ENCODE data around the gene MB21D2.

The MB21D2 gene

DNA sequence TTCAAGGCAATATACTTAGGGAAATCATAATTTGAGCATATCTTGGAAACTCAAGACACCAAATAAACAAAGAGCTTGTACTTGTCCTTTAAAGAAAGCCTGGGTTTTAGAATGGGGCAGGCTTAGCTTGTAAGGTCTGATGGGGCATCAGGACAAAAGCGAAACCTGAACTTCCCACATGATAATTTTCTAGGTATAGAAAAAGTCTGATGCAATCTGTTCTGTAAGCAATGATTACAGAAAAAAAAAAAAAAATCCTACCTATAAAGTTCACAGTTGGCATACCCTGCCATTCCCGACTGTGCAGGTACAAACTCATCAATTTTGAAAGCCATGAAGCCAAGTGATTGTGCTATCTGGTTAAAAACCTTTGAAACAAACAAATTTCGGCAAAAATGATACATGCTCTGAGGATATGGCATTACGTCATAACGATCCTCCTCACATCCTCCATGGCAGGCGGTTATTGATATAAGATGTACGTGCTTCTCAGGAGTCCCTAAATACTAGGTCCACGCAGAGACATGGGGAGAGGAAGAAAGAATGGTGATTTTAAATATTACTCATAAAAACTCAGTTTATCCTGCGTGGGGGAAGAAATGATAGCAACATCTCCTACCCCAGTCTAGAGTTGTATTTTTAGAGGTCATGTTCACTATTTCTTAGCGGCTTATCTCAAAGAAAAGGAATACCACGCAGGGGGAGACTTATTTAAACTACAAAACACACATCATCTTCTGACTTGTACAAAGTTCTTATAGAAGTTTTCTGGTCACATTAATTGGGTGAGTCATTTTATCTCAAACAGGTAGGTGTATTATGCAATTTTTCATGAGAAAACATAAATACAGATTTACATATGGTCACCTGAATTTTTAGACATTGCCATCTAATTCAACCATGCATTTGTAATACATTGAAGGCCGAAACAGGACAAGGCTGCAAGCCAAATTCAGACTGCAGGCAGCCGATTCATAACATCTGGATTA, 27.0 kb downstream of the MB21D2 start:
- DNase-seq (ENCODE audit: low spot score): no peak

GRCh38 chr3:192889679-192890078, 28.0 kb downstream of the MB21D2 start:
- DNase-seq (ENCODE audit: low spot score): no peak

DNA sequence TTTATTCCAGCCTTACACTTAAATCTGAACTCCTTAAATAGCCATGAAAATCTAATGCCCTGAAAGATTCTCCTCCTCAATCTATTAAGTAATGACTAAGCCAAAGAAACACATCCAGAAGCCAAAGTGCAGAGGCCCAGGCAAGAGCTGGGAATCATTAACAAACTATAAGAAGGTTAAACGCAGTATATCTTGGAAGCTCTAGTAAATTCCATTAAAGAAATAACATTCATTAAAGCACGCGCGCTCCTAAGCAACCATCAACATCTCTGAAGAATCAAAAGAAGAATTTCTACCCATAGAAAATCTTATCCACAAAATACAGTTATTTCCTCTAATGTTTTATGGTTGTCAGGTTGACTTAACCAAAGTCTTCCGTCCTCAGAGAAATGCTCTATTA, 29.5 kb downstream of the MB21D2 start:
- no peak for DNase-seq (ENCODE audit: low spot score)

GRCh38 chr3:192887701-192888100, 30.0 kb downstream of the MB21D2 start:
- no peak for DNase-seq (ENCODE audit: low spot score)

DNA sequence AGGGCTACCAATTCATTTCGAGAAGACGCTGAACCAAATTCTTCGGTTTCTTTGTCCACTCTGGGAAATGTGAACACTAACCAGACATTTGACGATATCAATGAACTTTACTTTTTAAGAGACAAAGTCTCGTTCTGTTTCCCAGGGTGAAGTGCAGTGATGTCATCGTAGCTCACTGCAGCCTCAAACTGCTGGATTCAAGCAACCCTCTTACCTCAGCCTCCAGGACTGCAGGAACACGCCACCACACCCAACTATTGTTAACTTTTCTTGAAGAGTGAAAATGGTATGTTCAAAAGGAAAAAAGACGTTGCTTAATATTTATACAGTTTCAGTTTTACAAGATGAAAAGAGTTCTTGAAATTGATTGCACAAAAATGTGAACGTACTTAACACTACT, 30.6 kb downstream of the MB21D2 start:
- no peak for DNase-seq (ENCODE audit: low spot score)

- DNase-seq (ENCODE audit: low spot score): no peak
Measured at GRCh38 chr3:192884777-192885773, 32.6 kb downstream of the MB21D2 start.

- DNase-seq (ENCODE audit: low spot score): no peak
Measured at GRCh38 chr3:192883512-192883911, 34.1 kb downstream of the MB21D2 start.

- no peak for DNase-seq (ENCODE audit: low spot score)
Measured at GRCh38 chr3:192881159-192881786, 36.4 kb downstream of the MB21D2 start.

GRCh38 chr3:192880313-192880712, 37.3 kb downstream of the MB21D2 start:
- DNase-seq (ENCODE audit: low spot score): no peak

GRCh38 chr3:192879346-192880031, 38.2 kb downstream of the MB21D2 start:
- DNase-seq (ENCODE audit: low spot score): peak; percentile 49

GRCh38 chr3:192875971-192876565, 41.6 kb downstream of the MB21D2 start:
- DNase-seq (ENCODE audit: low spot score): no peak

- no peak for DNase-seq (ENCODE audit: low spot score)
Measured at GRCh38 chr3:192870822-192871221, 46.8 kb downstream of the MB21D2 start.

DNA sequence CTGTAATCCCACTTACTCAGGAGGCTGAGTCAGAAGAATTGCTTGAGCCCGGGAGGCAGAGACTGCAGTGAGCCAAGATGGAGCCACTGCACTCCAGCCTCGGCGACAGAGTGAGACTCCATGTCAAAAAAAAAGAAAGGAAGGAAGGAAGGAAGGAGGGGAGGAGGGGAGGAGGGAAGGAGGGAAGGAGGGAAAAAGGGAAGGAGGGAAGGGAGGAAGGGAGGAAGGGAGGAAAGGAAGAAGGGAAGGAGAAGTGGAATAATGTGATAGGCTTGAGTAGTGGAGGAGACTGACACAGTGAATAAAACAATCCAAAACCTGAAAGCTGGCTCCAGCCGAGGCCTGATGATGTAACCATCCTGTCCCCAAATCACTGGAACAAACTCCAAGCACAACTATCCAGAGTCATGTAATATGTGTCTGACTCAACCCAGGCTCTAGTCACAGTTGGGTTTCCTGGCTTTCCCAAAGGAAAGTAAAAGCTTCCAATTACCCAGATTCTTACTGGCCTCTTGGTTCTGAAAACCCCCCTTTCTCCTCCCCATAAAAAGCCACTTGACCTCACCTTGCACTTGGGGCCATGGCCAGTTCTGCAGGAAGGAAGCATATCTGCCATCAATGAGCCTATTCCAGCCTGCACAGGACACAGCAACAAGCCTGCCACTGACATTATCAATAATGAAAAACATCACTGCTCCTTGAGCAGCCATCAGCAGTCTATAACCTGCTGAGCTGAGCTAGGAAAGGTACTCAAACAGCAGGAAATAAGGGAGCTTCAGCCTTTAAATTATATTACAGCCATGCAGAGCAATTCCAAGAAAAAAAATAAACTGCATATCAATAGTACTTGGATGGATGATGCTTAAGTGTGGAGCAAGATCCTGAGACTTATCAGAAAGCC, 48.3 kb downstream of the MB21D2 start:
- DNase-seq (ENCODE audit: low spot score): peak; percentile 47

- no peak for DNase-seq (ENCODE audit: low spot score)
Measured at GRCh38 chr3:192867645-192868044, 50.0 kb downstream of the MB21D2 start.

DNA sequence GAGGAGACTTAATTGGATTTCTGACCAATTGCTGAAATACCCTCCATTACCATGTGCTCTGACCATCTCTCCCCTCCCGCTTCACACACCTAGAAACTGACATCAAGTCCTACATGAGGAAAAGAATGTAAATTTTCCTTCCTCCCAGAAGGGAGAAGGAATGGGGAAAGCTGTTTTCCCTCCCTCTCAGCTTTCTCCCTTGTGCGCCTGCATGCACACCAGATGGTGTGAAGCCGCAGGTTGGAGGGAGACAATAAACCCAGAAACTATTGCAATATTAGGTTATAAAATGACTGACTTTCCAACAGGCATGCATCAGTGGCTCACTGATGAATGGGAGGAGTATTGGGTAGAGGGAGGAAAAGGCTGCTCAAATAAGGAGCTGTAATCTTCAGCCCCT, 50.9 kb downstream of the MB21D2 start:
- DNase-seq (ENCODE audit: low spot score): no peak

DNA sequence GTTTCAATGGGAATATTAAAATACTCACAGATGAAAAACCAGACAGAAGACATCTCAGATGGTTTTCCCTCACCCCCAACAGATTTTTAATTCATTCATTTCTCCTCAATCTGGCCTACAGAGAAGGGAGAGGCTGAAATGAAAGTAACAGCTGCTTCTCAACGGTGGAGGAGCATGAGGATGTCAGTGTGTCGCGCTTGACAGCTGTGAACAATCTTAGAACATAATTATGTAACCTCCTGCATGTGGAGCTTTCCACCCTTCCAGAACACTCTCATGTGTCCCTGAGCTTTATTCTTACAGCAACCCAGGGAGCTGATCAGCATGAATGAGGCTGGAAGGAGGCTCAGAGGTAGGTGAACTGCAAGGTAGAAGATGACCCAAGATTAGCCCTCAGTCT, 52.7 kb downstream of the MB21D2 start:
- no peak for DNase-seq (ENCODE audit: low spot score)

- DNase-seq (ENCODE audit: low spot score): no peak
Measured at GRCh38 chr3:192863091-192863420, 54.6 kb downstream of the MB21D2 start.

- no peak for DNase-seq (ENCODE audit: low spot score)
Measured at GRCh38 chr3:192862408-192863090, 55.1 kb downstream of the MB21D2 start.

GRCh38 chr3:192861972-192862371, 55.7 kb downstream of the MB21D2 start:
- no peak for DNase-seq (ENCODE audit: low spot score)

- no peak for DNase-seq (ENCODE audit: low spot score)
Measured at GRCh38 chr3:192860454-192860853, 57.2 kb downstream of the MB21D2 start.

Measured in RKO (cell line).